IPS-NIHi11 (cell line): ENCODE measurements around the gene SUN1.
A peak's percentile ranks its signal among the peaks of the same experiment; 100 is the strongest.

Experiments
- DNase-seq: peaks from one replicate; pipeline ENCODE4 v3.0.0; 2012; ENCODE audit warnings: mixed read lengths, low spot score

Gene SUN1

GRCh38 chr7:907158-907980 is 75.1 kb downstream of the SUN1 start:
- no peak for DNase-seq

- no peak for DNase-seq
These were observed 75.9 kb downstream of the SUN1 start for GRCh38 chr7:908159-908581.

DNA sequence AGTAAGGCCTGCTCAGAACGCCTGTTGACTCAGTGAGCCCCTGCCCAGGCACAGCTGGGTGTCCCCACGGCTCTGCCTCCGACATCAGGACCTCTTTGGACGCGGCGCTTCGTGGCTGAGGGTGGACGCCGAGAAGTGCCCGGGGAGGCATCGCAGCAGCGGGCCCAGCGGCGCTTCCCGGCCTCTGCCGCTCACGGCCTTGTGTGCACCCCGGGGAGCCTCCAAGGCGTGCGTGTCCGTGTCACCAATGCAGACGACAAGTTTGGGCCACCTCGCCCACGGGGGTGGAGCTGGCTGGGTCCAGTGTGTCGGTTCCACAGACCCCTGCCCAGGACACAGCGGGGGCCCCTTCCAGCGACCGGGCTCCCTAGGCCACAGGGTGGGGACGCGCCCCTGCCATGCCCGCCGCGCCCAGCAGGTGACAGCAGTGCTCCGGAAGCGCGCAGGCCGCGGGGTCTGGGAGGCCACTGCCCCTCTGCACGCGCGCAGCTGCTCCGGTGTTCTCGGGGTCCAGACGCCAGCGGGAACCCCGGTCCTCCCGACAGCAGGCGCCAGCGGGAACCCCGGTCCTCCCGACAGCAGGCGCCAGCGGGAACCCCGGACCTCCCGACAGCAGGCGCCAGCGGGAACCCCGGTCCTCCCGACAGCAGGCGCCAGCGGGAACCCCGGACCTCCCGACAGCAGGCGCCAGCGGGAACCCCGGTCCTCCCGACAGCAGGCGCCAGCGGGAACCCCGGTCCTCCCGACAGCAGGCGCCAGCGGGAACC is 76.5 kb downstream of the SUN1 start:
- peak; percentile 93 for DNase-seq

- peak; percentile 71 for DNase-seq
These were observed 77.4 kb downstream of the SUN1 start for GRCh38 chr7:909358-910329.

DNA sequence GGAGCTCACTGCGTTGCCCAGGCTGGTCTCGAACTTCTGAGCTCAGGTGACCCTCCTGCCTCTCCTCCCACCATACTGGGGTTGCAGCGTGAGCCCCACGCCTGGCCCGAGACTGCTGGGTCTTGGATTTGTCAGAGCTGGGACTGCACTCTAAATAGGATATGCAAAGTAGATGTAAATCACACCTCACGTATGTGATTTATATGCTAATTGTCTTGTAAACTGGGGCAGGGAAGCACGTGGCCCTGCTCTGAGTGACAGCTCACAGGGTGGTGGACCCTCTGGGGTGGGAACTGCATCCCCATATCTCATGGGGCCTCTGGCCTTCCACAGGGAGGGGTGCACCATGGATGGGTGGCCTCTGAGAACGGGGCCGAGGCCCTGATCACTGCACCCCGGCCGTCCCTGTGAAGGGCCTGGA is 78.2 kb downstream of the SUN1 start:
- no peak for DNase-seq

DNA sequence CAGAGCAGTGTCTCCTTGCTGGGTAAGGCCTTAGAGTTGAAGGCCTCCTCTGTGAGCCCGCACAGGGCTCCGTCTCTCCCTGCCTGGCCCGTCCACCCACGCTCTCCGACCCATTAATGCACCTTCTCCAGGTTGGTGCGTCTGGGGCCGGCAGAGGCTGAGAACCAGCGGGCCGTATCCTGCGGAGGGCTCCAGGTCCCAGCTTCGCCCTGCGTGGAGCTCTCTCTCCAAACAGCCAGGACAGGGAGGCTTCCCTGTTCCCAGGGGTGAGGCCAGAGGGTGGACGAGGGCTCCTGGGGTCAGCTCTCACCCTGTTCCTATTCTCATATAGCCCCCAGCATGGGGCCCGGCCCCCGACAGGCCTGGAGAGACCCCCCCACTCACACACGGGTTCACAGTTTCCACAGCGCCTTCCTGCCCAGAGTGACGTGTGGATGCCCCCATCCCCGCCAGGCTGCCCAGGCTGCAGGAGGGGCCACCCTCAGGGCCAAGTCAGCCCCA is 78.7 kb downstream of the SUN1 start:
- no peak for DNase-seq

- no peak for DNase-seq
These were observed 79.7 kb downstream of the SUN1 start for GRCh38 chr7:911791-912480.

DNA sequence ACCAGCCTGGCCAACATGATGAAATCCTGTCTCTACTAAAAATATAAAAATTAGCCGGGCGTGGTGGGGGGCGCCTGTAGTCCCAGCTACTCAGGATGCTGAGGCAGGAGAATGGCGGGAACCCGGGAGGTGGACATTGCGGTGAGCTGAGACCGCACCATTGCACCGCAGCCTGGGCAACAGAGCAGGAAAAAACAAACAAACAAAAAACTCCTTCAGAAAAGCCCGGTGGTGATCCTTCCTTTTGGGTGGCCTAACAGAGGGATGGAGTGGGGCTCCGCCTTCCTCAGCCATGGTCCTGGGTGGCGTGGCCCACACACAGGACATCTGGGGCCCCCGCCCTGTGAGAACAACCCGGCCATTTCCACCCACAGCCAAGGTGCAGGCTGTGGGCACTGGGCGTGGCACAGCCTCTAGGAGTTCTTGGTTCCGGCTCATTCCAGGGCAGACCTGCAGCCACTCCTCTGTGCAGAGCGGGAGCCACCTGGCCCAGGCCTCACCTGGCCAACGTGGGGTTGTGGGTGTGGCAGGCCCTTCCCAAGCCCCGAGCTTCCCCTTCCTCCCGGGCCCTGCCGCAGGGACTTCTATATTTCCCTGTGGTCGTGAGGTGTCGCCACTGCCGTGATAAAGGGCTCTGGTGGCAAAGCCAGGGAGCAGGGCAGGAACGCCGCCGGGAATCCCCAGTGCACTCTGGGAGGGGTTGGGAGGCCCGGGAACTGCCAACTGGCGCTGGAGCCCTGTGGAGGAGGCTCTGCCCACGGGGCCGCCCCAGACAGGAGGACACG is 81.7 kb downstream of the SUN1 start:
- DNase-seq, result no peak

- DNase-seq, result no peak
These were observed 82.4 kb downstream of the SUN1 start for GRCh38 chr7:914521-915194.

- DNase-seq, result no peak
These were observed 83.3 kb downstream of the SUN1 start for GRCh38 chr7:915291-916218.

GRCh38 chr7:916291-916941 is 84.1 kb downstream of the SUN1 start:
- DNase-seq, result no peak

GRCh38 chr7:917255-918117 is 85.2 kb downstream of the SUN1 start:
- DNase-seq, result no peak

- DNase-seq, result no peak
These were observed 85.8 kb downstream of the SUN1 start for GRCh38 chr7:918118-918425.

DNA sequence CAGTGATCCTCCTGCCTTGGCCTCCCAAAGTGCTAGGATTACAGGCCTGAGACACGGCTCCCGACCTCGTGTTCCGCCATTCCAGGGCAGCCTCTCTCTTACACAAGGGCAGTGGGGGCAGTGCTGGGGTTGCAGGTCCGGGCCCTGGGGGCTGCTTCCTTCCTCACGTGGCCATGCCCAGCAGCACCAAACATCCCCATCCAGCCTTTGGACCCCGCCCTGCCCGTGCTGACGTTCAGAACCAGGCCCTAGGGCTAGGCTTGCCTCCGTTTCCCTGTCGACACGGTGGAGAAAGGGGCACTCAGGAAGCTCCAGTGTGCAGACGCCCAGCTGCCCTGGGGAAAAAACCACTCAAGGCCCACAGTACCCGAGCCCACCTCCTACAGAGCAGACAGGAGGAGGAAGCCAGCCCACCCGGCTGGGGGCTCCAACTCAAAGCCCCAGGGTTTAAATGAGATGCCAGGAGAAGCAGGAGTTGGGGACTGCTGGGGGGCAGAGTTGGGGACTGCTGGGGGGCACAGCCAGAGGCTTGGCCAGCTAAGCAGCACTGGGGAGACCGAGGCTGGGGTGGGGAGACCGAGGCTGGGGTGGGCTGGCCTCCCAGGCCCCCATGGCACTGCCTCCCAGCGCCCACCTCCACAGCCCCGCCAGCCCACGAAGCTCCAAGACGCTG is 86.3 kb downstream of the SUN1 start:
- no peak for DNase-seq

- DNase-seq, result no peak
These were observed 86.8 kb downstream of the SUN1 start for GRCh38 chr7:919114-919442.

DNA sequence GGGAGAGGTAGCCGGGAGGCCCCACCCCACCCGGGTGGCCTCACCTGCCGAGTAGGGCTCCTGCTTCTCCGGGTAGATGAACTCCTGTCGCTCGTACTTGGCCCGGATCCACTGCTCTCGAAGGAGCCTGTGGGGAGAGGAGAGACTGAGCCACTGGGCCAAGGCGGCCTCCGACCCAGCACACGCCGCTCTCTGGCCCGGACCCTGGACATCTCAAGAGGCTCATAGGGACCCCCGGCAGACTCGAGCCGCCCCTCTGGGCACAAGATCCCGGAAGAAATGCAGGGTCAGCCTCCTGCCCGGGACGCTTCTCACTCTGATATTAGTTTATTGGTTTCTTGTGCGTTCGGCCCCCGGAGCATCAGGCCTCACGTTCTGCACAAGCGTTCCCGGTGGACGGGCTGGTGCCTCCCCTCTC is 87.7 kb downstream of the SUN1 start:
- DNase-seq, result no peak
